SK-N-SH (cell line): ENCODE results near the gene MFAP1. TPM values are rescaled to one million over a fixed set of nuclear protein-coding genes. Genes with fewer than 3 reads are reported as not detected.

Experiments
- CTCF ChIA-PET: fragments of 300-600, 350-600 bp; formaldehyde crosslinking; extraction: SDS; loops from one replicate; lab custom pipeline; 2021; lab: Yijun Ruan, JAX
- POLR2A ChIA-PET: fragments of 350-600 bp; sonication (Branson Sonifier 250); formaldehyde crosslinking; extraction: SDS; loops from one replicate; lab custom pipeline; 2020; ENCODE audit warnings: antibody characterized with exemption, inconsistent platforms; lab: Yijun Ruan, JAX
- DNase-seq: peaks from one replicate; pipeline ENCODE4 v3.0.0; 2012
- H2AFZ ChIP-seq: fragments of 200-600 bp; sonication (generic); 2 replicates; pipeline ENCODE4 v1.8.1; 2016; ENCODE audit warnings: antibody characterized with exemption, mild to moderate bottlenecking, low read depth
- H3F3A ChIP-seq: fragments of 200-600 bp; sonication (generic); replicated peaks from 2 replicates; pipeline ENCODE3; 2016; ENCODE audit warnings: antibody characterized with exemption, mild to moderate bottlenecking; ENCODE audit not compliant: insufficient read depth
- H3K27ac ChIP-seq, 2 experiments: fragments of 200-500 bp in 1 of 2; fragments of 200-600 bp in 1 of 2; sonication (Bioruptor generic) in 1 of 2; sonication (generic), shearing (Covaris generic) in 1 of 2; 2 replicates each; pipeline versions ENCODE4 v1.5.1 to v1.6.1; 2014 to 2016; ENCODE audit warnings: low read depth in 2 of 2, inconsistent platforms in 1 of 2, low read length in 1 of 2, mild to moderate bottlenecking in 1 of 2, mixed read lengths in 1 of 2
- H3K27me3 ChIP-seq: fragments of 200-600 bp; sonication (generic), shearing (Covaris generic); 2 replicates; pipeline ENCODE4 v1.6.1; 2016; ENCODE audit warnings: mixed run types; ENCODE audit not compliant: insufficient read depth
- H3K36me3 ChIP-seq, 2 experiments: fragments of 200-500 bp in 1 of 2; fragments of 200-600 bp in 1 of 2; sonication (Bioruptor generic) in 1 of 2; sonication (generic) in 1 of 2; replicated peaks in 1 of 2; 2 replicates each; pipeline versions ENCODE3 to v1.5.1; 2014 to 2016; ENCODE audit warnings: low read length in 1 of 2, mild to moderate bottlenecking in 1 of 2; ENCODE audit not compliant: insufficient read depth in 2 of 2, control insufficient read depth in 1 of 2
- H3K4me1 ChIP-seq, 2 experiments: fragments of 200-500 bp in 1 of 2; fragments of 200-600 bp in 1 of 2; sonication (Bioruptor generic) in 1 of 2; sonication (generic), shearing (Covaris generic) in 1 of 2; 2 replicates each; pipeline versions ENCODE4 v1.5.1 to v1.6.1; 2014 to 2016; ENCODE audit warnings: low read depth in 1 of 2, low read length in 1 of 2, mixed run types in 1 of 2; ENCODE audit not compliant: insufficient read depth in 2 of 2, control insufficient read depth in 1 of 2
- H3K4me2 ChIP-seq: fragments of 200-600 bp; sonication (generic), shearing (Covaris generic); 2 replicates; pipeline ENCODE4 v1.6.1; 2017; ENCODE audit warnings: mixed run types
- H3K4me3 ChIP-seq, 2 experiments: fragments of 200-500 bp in 1 of 2; fragments of 200-600 bp in 1 of 2; sonication (Bioruptor generic) in 1 of 2; sonication (generic), shearing (Covaris generic) in 1 of 2; 2 replicates each; pipeline versions ENCODE4 v1.5.1 to v1.8.1; 2014 to 2016; ENCODE audit warnings: low read depth in 2 of 2, inconsistent platforms in 1 of 2, low read length in 1 of 2, mild to moderate bottlenecking in 1 of 2, mixed read lengths in 1 of 2, moderate library complexity in 1 of 2
- H3K79me2 ChIP-seq: fragments of 200-600 bp; sonication (generic); 2 replicates; pipeline ENCODE4 v1.8.1; 2017; ENCODE audit warnings: mild to moderate bottlenecking; ENCODE audit not compliant: insufficient read depth
- H3K9ac ChIP-seq: fragments of 200-600 bp; sonication (generic); 2 replicates; pipeline ENCODE4 v1.6.1; 2017; ENCODE audit warnings: mixed run types
- H3K9me2 ChIP-seq: fragments of 200-600 bp; sonication (generic); 2 replicates; pipeline ENCODE4 v1.6.1; 2017; ENCODE audit warnings: mixed run types
- H3K9me3 ChIP-seq: fragments of 200-600 bp; sonication (generic); 2 replicates; pipeline ENCODE4 v1.6.1; 2017; ENCODE audit warnings: mixed run types, mild to moderate bottlenecking, moderate library complexity
- H4K20me1 ChIP-seq: fragments of 200-600 bp; sonication (generic); 2 replicates; pipeline ENCODE4 v1.6.1; 2017; ENCODE audit warnings: mild to moderate bottlenecking, mixed run types; ENCODE audit not compliant: insufficient read depth
- CTCF ChIP-seq: fragments of 200-600 bp; sonication (generic); IDR thresholded peaks from 2 replicates; pipeline ENCODE4 v1.6.1; 2017; ENCODE audit warnings: antibody characterized with exemption, mild to moderate bottlenecking, moderate library complexity
- EP300 ChIP-seq, 2 experiments: IDR thresholded peaks; 2 replicates each; pipeline versions ENCODE4 v1.4.0 to v1.6.1; 2012; ENCODE audit warnings: borderline replicate concordance in 1 of 2, low read depth in 1 of 2, low read length in 1 of 2
- EZH2phosphoT487 ChIP-seq: fragments of 200-600 bp; sonication (generic); IDR thresholded peaks from 2 replicates; pipeline ENCODE4 v1.6.1; 2017; ENCODE audit warnings: low read depth, mixed run types, mild to moderate bottlenecking, antibody characterized with exemption, moderate library complexity, borderline replicate concordance
- MAX ChIP-seq: IDR thresholded peaks from 2 replicates; pipeline ENCODE4 v1.4.0; 2012; ENCODE audit warnings: low read depth
- MXI1 ChIP-seq: IDR thresholded peaks from 2 replicates; pipeline ENCODE4 v1.6.1; 2012; ENCODE audit warnings: mild to moderate bottlenecking, low read depth, low read length, improper control_type of control experiment
- NFIC ChIP-seq: IDR thresholded peaks from 2 replicates; pipeline ENCODE4 v1.4.0; 2012; ENCODE audit warnings: borderline replicate concordance
- RAD21 ChIP-seq: IDR thresholded peaks from 2 replicates; pipeline ENCODE4 v1.6.1; 2012; ENCODE audit warnings: mild to moderate bottlenecking, low read length
- RFX5 ChIP-seq: IDR thresholded peaks from 2 replicates; pipeline ENCODE4 v1.6.1; 2012; ENCODE audit warnings: mild to moderate bottlenecking, improper control_type of control experiment, low read length
- TAF1 ChIP-seq: IDR thresholded peaks from 2 replicates; pipeline ENCODE4 v1.6.1; 2012; ENCODE audit warnings: low read depth, mild to moderate bottlenecking, low read length, moderate library complexity, borderline replicate concordance
- WGBS: methylation state at CpG from one replicate; pipeline ENCODE4 v1.1.6; 2017; ENCODE audit warnings: low lambda C conversion rate; 5-methylcytosine and 5-hydroxymethylcytosine counted together
- polyA plus RNA-seq, 3 experiments: library from polyadenylated mRNA; depleted of rRNA; stranded (reverse); fragments of >200 nt; gene quantifications; 2 replicates each; pipeline ENCODE4 v1.2.3, GENCODE V29; 2012
- TF ChIP-seq, protein P1 (sequence below): IDR thresholded peaks from 2 replicates; pipeline ENCODE4 v1.6.1; 2012; ENCODE audit warnings: mild to moderate bottlenecking, low read depth, low read length, moderate library complexity

Gene MFAP1
- polyA plus RNA-seq, 1 of the 3 experiments (the other 2 are of a cell fraction), result 16.5 TPM

DNA sequence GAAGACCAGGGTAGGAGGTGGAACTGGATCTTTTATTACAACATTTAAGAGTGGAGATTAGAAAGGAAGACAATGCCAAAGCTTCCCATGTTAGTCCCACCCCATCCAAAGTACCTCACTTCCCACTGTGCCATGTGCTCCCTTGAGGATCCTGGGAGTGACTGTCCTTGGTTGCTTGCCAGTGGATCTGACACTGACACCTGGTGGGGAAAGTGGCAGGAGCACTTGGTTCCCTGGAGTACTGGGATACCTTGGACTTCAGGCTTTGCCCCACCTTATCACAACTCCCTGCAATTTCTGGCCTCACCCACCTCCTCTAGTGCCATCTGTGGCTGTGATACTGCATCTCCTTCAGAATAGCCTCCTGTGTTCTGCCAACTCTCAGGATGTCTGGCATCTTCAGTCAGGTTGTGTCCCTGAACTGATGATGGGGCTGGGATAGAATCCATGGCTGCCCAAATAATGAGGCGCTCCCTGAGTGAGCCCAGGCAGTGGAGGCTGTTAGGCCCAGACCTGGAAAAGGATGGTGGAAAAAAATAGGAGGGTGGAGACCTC, 49.0 kb downstream of the MFAP1 start:
- peak; percentile 52 for DNase-seq
- ChIA-PET POLR2A (no interaction called here), CTCF (interaction anchor here (0.8 to 3.0 kb wide), 6 partner anchors 11 to 22 kb away, joined by 3 to 13 read pairs (median 6); no protein-coding TSS in a partner anchor)

More for the DNA sequence above, 49.0 kb downstream of the MFAP1 start:
- Histone ChIP-seq H3K27me3 (no peaks in the 10 kb centered on the region), H3F3A (peaks cover 45% of the 10 kb centered on the region), H3K27ac (no peak overlapping the region; a peak in 1 of 4 replicates), H3K4me2 (no peak overlapping the region), H2AFZ (no peak overlapping the region), H3K9me3 (no peaks in the 10 kb centered on the region), H3K4me3 (no peak overlapping the region), H3K36me3 (peaks cover 23 to 29% of the 10 kb centered on the region in 2 experiments), H3K9ac (no peak overlapping the region), H3K9me2 (no peaks in the 10 kb centered on the region), H3K79me2 (no peaks in the 10 kb centered on the region), H4K20me1 (no peaks in the 10 kb centered on the region), H3K4me1 (peaks cover 0 to 3% of the 10 kb centered on the region in 2 experiments; a peak in 1 of 4 replicates)
- WGBS, result 100% methylated on average over 1 of the region's 1 CpG
- TF ChIP-seq RAD21 (peak; percentile 30), MXI1 (peak; percentile 65; the same call in 1 of the 2 replicates), MAX (peak; percentile 71; the same call in 1 of the 2 replicates), TAF1 (no peak), NFIC (no peak), EP300 (IDR thresholded peaks at IDR 0.05; ENCODE audit: borderline replicate concordance in 1 of 2, low read depth in 1 of 2, low read length in 1 of 2) (no peak), CTCF (peak; percentile 44), RFX5 (no peak), EZH2phosphoT487 (no peak)
- TF ChIP-seq, protein P1, sequence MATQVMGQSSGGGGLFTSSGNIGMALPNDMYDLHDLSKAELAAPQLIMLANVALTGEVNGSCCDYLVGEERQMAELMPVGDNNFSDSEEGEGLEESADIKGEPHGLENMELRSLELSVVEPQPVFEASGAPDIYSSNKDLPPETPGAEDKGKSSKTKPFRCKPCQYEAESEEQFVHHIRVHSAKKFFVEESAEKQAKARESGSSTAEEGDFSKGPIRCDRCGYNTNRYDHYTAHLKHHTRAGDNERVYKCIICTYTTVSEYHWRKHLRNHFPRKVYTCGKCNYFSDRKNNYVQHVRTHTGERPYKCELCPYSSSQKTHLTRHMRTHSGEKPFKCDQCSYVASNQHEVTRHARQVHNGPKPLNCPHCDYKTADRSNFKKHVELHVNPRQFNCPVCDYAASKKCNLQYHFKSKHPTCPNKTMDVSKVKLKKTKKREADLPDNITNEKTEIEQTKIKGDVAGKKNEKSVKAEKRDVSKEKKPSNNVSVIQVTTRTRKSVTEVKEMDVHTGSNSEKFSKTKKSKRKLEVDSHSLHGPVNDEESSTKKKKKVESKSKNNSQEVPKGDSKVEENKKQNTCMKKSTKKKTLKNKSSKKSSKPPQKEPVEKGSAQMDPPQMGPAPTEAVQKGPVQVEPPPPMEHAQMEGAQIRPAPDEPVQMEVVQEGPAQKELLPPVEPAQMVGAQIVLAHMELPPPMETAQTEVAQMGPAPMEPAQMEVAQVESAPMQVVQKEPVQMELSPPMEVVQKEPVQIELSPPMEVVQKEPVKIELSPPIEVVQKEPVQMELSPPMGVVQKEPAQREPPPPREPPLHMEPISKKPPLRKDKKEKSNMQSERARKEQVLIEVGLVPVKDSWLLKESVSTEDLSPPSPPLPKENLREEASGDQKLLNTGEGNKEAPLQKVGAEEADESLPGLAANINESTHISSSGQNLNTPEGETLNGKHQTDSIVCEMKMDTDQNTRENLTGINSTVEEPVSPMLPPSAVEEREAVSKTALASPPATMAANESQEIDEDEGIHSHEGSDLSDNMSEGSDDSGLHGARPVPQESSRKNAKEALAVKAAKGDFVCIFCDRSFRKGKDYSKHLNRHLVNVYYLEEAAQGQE, result no peak
